Activated T-helper 17 cell treated with anti-CD3 and anti-CD28 coated beads, Interleukin-2, amount 50 U/mL, for 72 hours (primary cell): Measurements from ENCODE around the gene SUFU. TPM values are rescaled to one million over a fixed set of nuclear protein-coding genes. Genes with fewer than 3 reads are reported as not detected.

ENCODE experiments used
- ATAC-seq: fragments of 150-1000 bp; cut with Tn5 transposase; replicated peaks from 2 replicates; pipeline ENCODE4 v1.10.0; 2021; ENCODE audit warnings: mild to moderate bottlenecking, moderate library complexity
- H3K27ac Mint-ChIP-seq: one replicate; pipeline ENCODE4 v1.8.0; 2022; ENCODE audit warnings: mixed read lengths
- H3K27me3 Mint-ChIP-seq: one replicate; pipeline ENCODE4 v1.8.0; 2022; ENCODE audit warnings: mixed read lengths
- H3K36me3 Mint-ChIP-seq: one replicate; pipeline ENCODE4 v1.8.0; 2022; ENCODE audit warnings: low read depth, mild to moderate bottlenecking, mixed read lengths
- H3K4me1 Mint-ChIP-seq: one replicate; pipeline ENCODE4 v1.8.0; 2022; ENCODE audit warnings: mixed read lengths
- H3K4me3 Mint-ChIP-seq: one replicate; pipeline ENCODE4 v1.8.0; 2022; ENCODE audit warnings: mild to moderate bottlenecking, mixed read lengths
- H3K9me3 Mint-ChIP-seq: one replicate; pipeline ENCODE4 v1.8.0; 2022; ENCODE audit warnings: mixed read lengths
- total RNA-seq, 2 donors: library from RNA; stranded (reverse); gene quantifications; one replicate each; pipeline ENCODE4 v1.2.3, GENCODE V29; 2022

Gene SUFU
- total RNA-seq, 2 donors from 2014 or later = 11.1 to 16.2 TPM

- H3K27me3 Mint-ChIP-seq = no peaks in the 10 kb centered on the region
- no peaks in the 10 kb centered on the region for H3K9me3 Mint-ChIP-seq
- H3K4me3 Mint-ChIP-seq = no peak overlapping the region
- H3K4me1 Mint-ChIP-seq = no peaks in the 10 kb centered on the region
- H3K36me3 Mint-ChIP-seq = peaks cover 6% of the 10 kb centered on the region
- ATAC-seq = no peak
- H3K27ac Mint-ChIP-seq = no peak overlapping the region
These were observed 32.9 kb upstream of the SUFU start for GRCh38 chr10:102470579-102471546.

DNA sequence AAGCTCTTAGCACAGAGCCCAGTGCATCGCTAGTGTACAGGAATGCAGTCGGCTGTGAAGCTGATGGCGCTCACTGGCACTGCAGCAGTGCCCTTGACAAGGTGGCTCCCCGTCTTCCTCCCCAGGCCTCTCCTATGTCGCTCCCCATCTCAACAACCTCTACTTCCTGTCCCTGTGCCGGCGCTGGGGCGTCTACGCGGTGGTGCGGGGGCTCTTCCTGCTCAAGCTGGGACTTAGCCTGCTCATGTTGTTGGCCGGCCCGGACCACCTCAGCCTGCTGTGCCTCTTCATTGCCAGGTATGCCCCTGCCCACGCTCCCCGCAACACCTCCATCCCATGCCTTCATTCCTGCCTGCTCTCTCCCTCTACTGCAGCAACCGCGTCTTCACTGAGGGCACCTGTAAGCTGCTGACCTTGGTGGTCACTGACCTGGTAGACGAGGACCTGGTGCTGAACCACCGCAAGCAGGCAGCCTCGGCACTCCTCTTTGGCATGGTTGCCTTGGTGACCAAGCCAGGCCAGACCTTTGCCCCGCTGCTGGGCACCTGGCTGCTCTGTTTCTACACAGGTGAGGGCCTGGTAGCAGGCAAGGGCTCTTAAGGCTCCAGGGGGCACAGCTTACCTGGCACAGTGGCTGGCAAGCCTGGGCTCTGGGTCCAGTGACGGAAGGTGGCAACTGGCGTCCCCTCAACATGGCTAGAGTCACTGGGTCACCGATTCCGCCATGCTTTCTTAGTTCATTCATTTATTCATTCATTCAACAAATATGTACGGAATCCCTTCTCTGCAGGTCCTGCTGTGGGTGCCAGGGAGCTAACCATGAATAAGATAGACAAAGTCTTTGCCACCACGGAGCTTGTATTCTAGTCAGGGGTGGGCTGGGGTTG lies 30.1 kb upstream of the SUFU start:
- peaks cover 7% of the 10 kb centered on the region for H3K36me3 Mint-ChIP-seq

GRCh38 chr10:102475451-102476040 lies 28.2 kb upstream of the SUFU start:
- no peak for ATAC-seq
- H3K4me3 Mint-ChIP-seq = no peak overlapping the region
- H3K9me3 Mint-ChIP-seq = no peaks in the 10 kb centered on the region
- peaks cover 20% of the 10 kb centered on the region for H3K36me3 Mint-ChIP-seq
- H3K4me1 Mint-ChIP-seq = peaks cover 5% of the 10 kb centered on the region
- no peaks in the 10 kb centered on the region for H3K27me3 Mint-ChIP-seq
- peak overlapping the region; percentile 37 for H3K27ac Mint-ChIP-seq

More for the DNA sequence above, 30.1 kb upstream of the SUFU start:
- ATAC-seq = peak; percentile 53
- no peaks in the 10 kb centered on the region for H3K4me1 Mint-ChIP-seq
- H3K27ac Mint-ChIP-seq = peak overlapping the region; percentile 63
- no peaks in the 10 kb centered on the region for H3K9me3 Mint-ChIP-seq
- no peaks in the 10 kb centered on the region for H3K27me3 Mint-ChIP-seq
- no peak overlapping the region for H3K4me3 Mint-ChIP-seq

GRCh38 chr10:102476466-102477141 lies 27.2 kb upstream of the SUFU start:
- Mint-ChIP-seq H3K4me3 (no peak overlapping the region), H3K4me1 (peaks cover 5% of the 10 kb centered on the region), H3K27ac (peak overlapping the region; percentile 66), H3K9me3 (no peaks in the 10 kb centered on the region), H3K36me3 (peaks cover 31% of the 10 kb centered on the region), H3K27me3 (no peaks in the 10 kb centered on the region)
- ATAC-seq = peak; percentile 31

GRCh38 chr10:102479651-102480050 lies 24.1 kb upstream of the SUFU start:
- H3K4me1 Mint-ChIP-seq = peaks cover 5% of the 10 kb centered on the region

DNA sequence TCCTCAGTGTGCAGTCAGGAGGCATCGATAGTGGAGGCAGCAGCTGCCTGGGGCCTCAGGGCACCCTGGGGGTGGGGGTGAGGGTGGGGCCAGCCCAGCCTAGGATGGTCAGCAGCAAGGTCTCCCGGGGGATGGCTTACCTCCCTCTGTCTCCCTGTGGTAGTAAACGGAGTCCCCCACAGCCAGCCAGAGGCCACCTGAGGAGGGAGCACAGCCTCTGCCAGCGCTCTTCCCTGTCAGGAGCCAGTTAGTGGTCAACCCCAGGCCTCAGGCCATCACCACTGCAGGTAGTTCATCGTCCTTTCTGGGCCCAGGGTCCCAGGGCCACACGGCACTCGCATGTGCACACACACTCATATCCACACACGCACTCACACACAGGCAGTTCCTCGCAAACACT lies 23.4 kb upstream of the SUFU start:
- Mint-ChIP-seq H3K27me3 (no peaks in the 10 kb centered on the region), H3K36me3 (peaks cover 69% of the 10 kb centered on the region), H3K27ac (peak overlapping the region; percentile 84), H3K4me3 (no peak overlapping the region), H3K9me3 (no peaks in the 10 kb centered on the region), H3K4me1 (peaks cover 5% of the 10 kb centered on the region)
- no peak for ATAC-seq

More at GRCh38 chr10:102479651-102480050, 24.1 kb upstream of the SUFU start:
- no peak overlapping the region for H3K4me3 Mint-ChIP-seq
- H3K36me3 Mint-ChIP-seq = peaks cover 61% of the 10 kb centered on the region
- peak overlapping the region; percentile 84 for H3K27ac Mint-ChIP-seq
- H3K27me3 Mint-ChIP-seq = no peaks in the 10 kb centered on the region
- H3K9me3 Mint-ChIP-seq = no peaks in the 10 kb centered on the region
- no peak for ATAC-seq

DNA sequence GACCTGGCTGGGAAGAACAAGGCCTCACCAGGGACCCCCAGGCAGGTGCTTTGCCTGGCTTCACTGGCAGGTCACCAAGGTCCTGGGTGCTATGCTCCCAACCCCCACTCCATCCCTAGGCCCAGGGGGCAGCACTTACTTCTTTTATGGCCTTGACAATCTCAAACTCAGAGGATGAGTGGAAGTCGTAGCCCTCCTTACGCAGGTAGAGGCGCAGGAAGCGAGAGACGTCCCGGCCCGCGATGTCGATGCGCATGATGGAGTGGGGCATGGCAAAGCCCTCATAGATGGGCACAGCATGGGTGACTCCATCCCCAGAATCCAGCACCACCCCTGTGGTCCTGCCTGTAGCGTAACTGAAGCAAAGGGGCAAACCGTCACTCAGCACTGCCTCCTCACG lies 19.8 kb upstream of the SUFU start:
- Mint-ChIP-seq H3K4me3 (no peak overlapping the region), H3K4me1 (peaks cover 2% of the 10 kb centered on the region), H3K36me3 (peaks cover 100% of the 10 kb centered on the region), H3K9me3 (no peaks in the 10 kb centered on the region), H3K27me3 (no peaks in the 10 kb centered on the region), H3K27ac (no peak overlapping the region)
- ATAC-seq = no peak

GRCh38 chr10:102485093-102485784 lies 18.5 kb upstream of the SUFU start:
- no peak overlapping the region for H3K27ac Mint-ChIP-seq
- no peak for ATAC-seq
- peaks cover 100% of the 10 kb centered on the region for H3K36me3 Mint-ChIP-seq
- H3K4me3 Mint-ChIP-seq = no peak overlapping the region
- H3K27me3 Mint-ChIP-seq = no peaks in the 10 kb centered on the region
- H3K9me3 Mint-ChIP-seq = no peaks in the 10 kb centered on the region
- H3K4me1 Mint-ChIP-seq = no peaks in the 10 kb centered on the region

DNA sequence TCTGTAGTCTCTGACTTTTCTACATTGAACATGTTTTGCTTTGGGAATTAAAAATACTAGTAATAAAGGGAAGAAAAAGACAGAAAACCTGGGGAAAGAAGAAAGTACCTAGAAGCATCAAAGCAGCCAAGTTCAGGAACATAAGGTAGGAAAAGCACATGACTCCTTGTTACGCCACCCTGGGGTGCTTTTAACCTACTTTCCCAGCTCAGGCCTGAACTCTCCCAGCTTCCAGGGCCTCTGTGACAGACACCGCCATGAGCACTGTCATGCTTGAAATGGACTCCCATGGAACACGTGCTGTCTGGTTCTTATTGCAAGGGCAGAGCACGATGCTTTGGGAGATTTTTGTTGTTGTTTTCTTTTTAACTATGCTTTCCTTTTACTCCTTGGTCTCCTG lies 12.6 kb upstream of the SUFU start:
- H3K27ac Mint-ChIP-seq = no peak overlapping the region
- H3K36me3 Mint-ChIP-seq = peaks cover 74% of the 10 kb centered on the region

GRCh38 chr10:102492344-102492939 lies 11.3 kb upstream of the SUFU start:
- H3K4me3 Mint-ChIP-seq = no peak overlapping the region
- no peak for ATAC-seq
- no peaks in the 10 kb centered on the region for H3K27me3 Mint-ChIP-seq
- H3K9me3 Mint-ChIP-seq = no peaks in the 10 kb centered on the region
- H3K36me3 Mint-ChIP-seq = peaks cover 67% of the 10 kb centered on the region
- H3K27ac Mint-ChIP-seq = peak overlapping the region; percentile 81
- H3K4me1 Mint-ChIP-seq = peaks cover 4% of the 10 kb centered on the region

More for the DNA sequence above, 12.6 kb upstream of the SUFU start:
- ATAC-seq = no peak
- Mint-ChIP-seq H3K4me3 (no peak overlapping the region), H3K4me1 (peaks cover 4% of the 10 kb centered on the region), H3K27me3 (no peaks in the 10 kb centered on the region), H3K9me3 (no peaks in the 10 kb centered on the region)

GRCh38 chr10:102492983-102493382 lies 10.8 kb upstream of the SUFU start:
- no peak for ATAC-seq
- Mint-ChIP-seq H3K27ac (peak overlapping the region; percentile 81), H3K9me3 (no peaks in the 10 kb centered on the region), H3K4me1 (peaks cover 4% of the 10 kb centered on the region), H3K4me3 (no peak overlapping the region), H3K36me3 (peaks cover 61% of the 10 kb centered on the region), H3K27me3 (no peaks in the 10 kb centered on the region)

DNA sequence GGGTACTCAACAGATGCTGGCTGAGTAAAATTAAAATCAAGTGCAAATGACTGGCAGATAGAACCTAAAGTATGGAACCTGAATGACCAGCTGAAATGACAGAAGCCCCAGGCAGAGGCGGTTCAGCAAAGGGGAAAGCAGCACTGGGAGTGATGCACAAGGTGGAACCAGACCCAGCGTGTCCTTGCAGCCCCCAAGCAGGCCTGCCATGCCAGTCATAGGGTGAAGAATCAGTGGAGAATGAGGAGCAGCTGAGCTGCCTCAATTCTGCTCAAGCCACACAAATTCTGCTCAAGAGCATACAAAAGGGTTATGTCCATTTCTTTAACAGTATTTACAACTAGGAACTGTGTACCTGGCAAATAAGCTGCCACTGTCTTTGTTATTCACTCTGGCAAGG lies 10.0 kb upstream of the SUFU start:
- Mint-ChIP-seq H3K4me1 (peaks cover 5% of the 10 kb centered on the region), H3K27me3 (no peaks in the 10 kb centered on the region), H3K9me3 (no peaks in the 10 kb centered on the region), H3K36me3 (peaks cover 61% of the 10 kb centered on the region), H3K4me3 (no peak overlapping the region), H3K27ac (peak overlapping the region; percentile 81)
- ATAC-seq = no peak

GRCh38 chr10:102497545-102497944 lies 6.2 kb upstream of the SUFU start:
- Mint-ChIP-seq H3K27me3 (no peaks in the 10 kb centered on the region), H3K4me1 (peaks cover 7% of the 10 kb centered on the region), H3K27ac (no peak overlapping the region), H3K4me3 (no peak overlapping the region), H3K36me3 (peaks cover 34% of the 10 kb centered on the region), H3K9me3 (no peaks in the 10 kb centered on the region)
- no peak for ATAC-seq
